Keratinocyte (primary cell): ENCODE data around the gene PTGES.

Source experiments
- EZH2 ChIP-seq: IDR thresholded peaks from one replicate; pipeline ENCODE4 v1.6.1; 2012; ENCODE audit warnings: inconsistent platforms, mild to moderate bottlenecking, low read length, moderate library complexity
- TF ChIP-seq, protein P1 (sequence below), 3 experiments: IDR thresholded peaks in 1 of 3; conservative IDR thresholded peaks in 1 of 3; optimal IDR thresholded peaks in 1 of 3; 2 replicates in 2 of 3; 3 replicates in 1 of 3; pipeline versions ENCODE3 to v1.5.1; 2011; ENCODE audit warnings: low read length in 3 of 3, mild to moderate bottlenecking in 3 of 3, moderate library complexity in 2 of 3, control low read depth in 1 of 3, inconsistent platforms in 1 of 3; ENCODE audit not compliant: insufficient read depth in 2 of 3; ENCODE audit errors: extremely low read depth in 1 of 3

DNA sequence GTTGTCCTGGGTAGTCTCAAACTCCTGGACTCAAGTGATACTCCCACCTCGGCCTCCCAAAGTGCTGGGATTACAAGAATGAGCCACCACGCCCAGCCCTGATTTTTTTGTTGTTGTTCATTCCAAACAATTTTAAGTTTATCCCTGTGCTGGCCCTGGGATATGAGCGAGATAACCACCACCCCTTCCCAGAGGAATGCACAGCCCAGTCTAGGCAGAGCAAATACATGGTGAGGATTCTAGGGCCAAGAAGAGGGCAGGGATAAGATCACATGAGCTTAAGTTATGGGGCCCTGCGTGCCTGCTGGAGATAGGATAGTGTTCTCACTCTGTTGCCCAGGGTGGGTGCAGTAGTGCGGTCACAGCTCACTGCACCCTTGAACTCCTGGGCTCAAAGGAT, 29.1 kb upstream of the PTGES start:
- TF ChIP-seq, protein P1, sequence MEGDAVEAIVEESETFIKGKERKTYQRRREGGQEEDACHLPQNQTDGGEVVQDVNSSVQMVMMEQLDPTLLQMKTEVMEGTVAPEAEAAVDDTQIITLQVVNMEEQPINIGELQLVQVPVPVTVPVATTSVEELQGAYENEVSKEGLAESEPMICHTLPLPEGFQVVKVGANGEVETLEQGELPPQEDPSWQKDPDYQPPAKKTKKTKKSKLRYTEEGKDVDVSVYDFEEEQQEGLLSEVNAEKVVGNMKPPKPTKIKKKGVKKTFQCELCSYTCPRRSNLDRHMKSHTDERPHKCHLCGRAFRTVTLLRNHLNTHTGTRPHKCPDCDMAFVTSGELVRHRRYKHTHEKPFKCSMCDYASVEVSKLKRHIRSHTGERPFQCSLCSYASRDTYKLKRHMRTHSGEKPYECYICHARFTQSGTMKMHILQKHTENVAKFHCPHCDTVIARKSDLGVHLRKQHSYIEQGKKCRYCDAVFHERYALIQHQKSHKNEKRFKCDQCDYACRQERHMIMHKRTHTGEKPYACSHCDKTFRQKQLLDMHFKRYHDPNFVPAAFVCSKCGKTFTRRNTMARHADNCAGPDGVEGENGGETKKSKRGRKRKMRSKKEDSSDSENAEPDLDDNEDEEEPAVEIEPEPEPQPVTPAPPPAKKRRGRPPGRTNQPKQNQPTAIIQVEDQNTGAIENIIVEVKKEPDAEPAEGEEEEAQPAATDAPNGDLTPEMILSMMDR (optimal IDR thresholded peaks at IDR 0.05 in 1 of 3, IDR thresholded peaks at IDR 0.05 in 1 of 3, conservative IDR thresholded peaks at IDR 0.05 in 1 of 3; ENCODE audit: extremely low read depth in 1 of 3, insufficient read depth in 2 of 3, low read length in 3 of 3) = no peak
- no peak for TF ChIP-seq EZH2
